HepG2 (cell line): ENCODE results near the gene PTPA. TPM values are rescaled to one million over a fixed set of nuclear protein-coding genes. Genes with fewer than 3 reads are reported as not detected.

Experiments
- ARNT2 ChIP-seq: sonication (generic); formaldehyde crosslinking; IDR thresholded peaks from 2 replicates; pipeline ENCODE4 v1.8.0; 2022; ENCODE audit warnings: mild to moderate bottlenecking, low read depth, missing genetic modification reagents, moderate library complexity
- ERF ChIP-seq: IDR thresholded peaks from 2 replicates; pipeline ENCODE4 v1.6.1; 2018; ENCODE audit warnings: missing biosample characterization, missing genetic modification reagents
- HMG20A ChIP-seq: IDR thresholded peaks from 2 replicates; pipeline ENCODE4 v1.6.1; 2016; ENCODE audit warnings: borderline replicate concordance
- HNRNPLL ChIP-seq: fragments of 200-400 bp; formaldehyde crosslinking; IDR thresholded peaks from 2 replicates; pipeline ENCODE4 v1.6.1; 2017; ENCODE audit warnings: mild to moderate bottlenecking, low read depth, low read length; ENCODE audit not compliant: poor library complexity, severe bottlenecking
- KAT2B ChIP-seq: fragments of 150-350 bp; IDR thresholded peaks from 2 replicates; pipeline ENCODE4 v1.6.1; 2014; ENCODE audit warnings: low read depth, low read length, borderline replicate concordance
- PCBP1 ChIP-seq: fragments of 200-400 bp; formaldehyde crosslinking; IDR thresholded peaks from 2 replicates; pipeline ENCODE4 v1.6.1; 2017; ENCODE audit warnings: mild to moderate bottlenecking, low read depth, low read length, borderline replicate concordance
- SP140L ChIP-seq: sonication (generic); formaldehyde crosslinking; IDR thresholded peaks from 2 replicates; pipeline ENCODE4 v1.4.0; 2020; ENCODE audit warnings: missing genetic modification reagents, borderline replicate concordance
- ZC3H4 ChIP-seq: sonication (generic); formaldehyde crosslinking; IDR thresholded peaks from 2 replicates; pipeline ENCODE4 v1.4.0; 2020; ENCODE audit warnings: missing genetic modification reagents, borderline replicate concordance
- ZNF570 ChIP-seq: sonication (generic); formaldehyde crosslinking; IDR thresholded peaks from 2 replicates; pipeline ENCODE4 v1.4.0; 2020; ENCODE audit warnings: mild to moderate bottlenecking, missing genetic modification reagents, borderline replicate concordance
- ZNF746 ChIP-seq: sonication (generic); formaldehyde crosslinking; IDR thresholded peaks from 2 replicates; pipeline ENCODE4 v1.8.0; 2022; ENCODE audit warnings: mild to moderate bottlenecking, missing genetic modification reagents
- ZNF761 ChIP-seq: sonication (generic); formaldehyde crosslinking; conservative IDR thresholded peaks from 2 replicates; pipeline ENCODE4 v1.4.0; 2020; ENCODE audit warnings: mild to moderate bottlenecking, missing genetic modification reagents
- ZSCAN25 ChIP-seq: sonication (generic); formaldehyde crosslinking; IDR thresholded peaks from 2 replicates; pipeline ENCODE4 v1.8.0; 2022; ENCODE audit warnings: mild to moderate bottlenecking, missing genetic modification reagents
- ZSCAN9 ChIP-seq: IDR thresholded peaks from 2 replicates; pipeline ENCODE4 v1.6.1; 2016; ENCODE audit warnings: borderline replicate concordance
- polyA plus RNA-seq, 8 experiments: library from polyadenylated mRNA; depleted of rRNA in 3 of 8; stranded (reverse) in 7 of 8; unstranded in 1 of 8; fragments of >200 nt; fragmentation: Illumina TruSeq in 4 of 8; extraction: Trizol in 4 of 8; gene quantifications; 2 replicates each; pipeline versions ENCODE4 v1.2.1 to v1.2.3, GENCODE V29; 2011 to 2016; ENCODE audit warnings: low read depth in 4 of 8, missing spikeins in 1 of 8, mixed read lengths in 1 of 8; ENCODE audit not compliant: insufficient read depth in 1 of 8
- total RNA-seq, 5 experiments: library from RNA; depleted of rRNA; stranded (reverse); fragments of >200 nt; fragmentation: Illumina TruSeq; extraction: Trizol; gene quantifications; 2 replicates each; pipeline ENCODE4 v1.2.3, GENCODE V29; 2016; ENCODE audit warnings: low read depth in 1 of 5
- TF ChIP-seq, protein P1 (sequence below): sonication (generic); formaldehyde crosslinking; IDR thresholded peaks from 2 replicates; pipeline ENCODE4 v1.8.0; 2022; ENCODE audit warnings: mild to moderate bottlenecking, missing genetic modification reagents
- TF ChIP-seq, protein P2 (sequence below): sonication (generic); formaldehyde crosslinking; IDR thresholded peaks from 2 replicates; pipeline ENCODE4 v1.5.1; 2020; ENCODE audit warnings: mild to moderate bottlenecking, missing genetic modification reagents, moderate library complexity
- TF ChIP-seq, protein P3 (sequence below): sonication (generic); formaldehyde crosslinking; IDR thresholded peaks from 2 replicates; pipeline ENCODE4; 2020; ENCODE audit warnings: missing genetic modification reagents, mild to moderate bottlenecking, borderline replicate concordance
- TF ChIP-seq, protein P4 (sequence below): sonication (generic); formaldehyde crosslinking; IDR thresholded peaks from 2 replicates; pipeline ENCODE4 v1.4.0; 2020; ENCODE audit warnings: missing genetic modification reagents, low read depth, mild to moderate bottlenecking, borderline replicate concordance

Gene PTPA
- total and polyA plus RNA-seq, 2 of the 13 experiments (the other 11 are each of a cell fraction or from before 2014, with no cell fraction given), result 79.3 to 105 TPM

DNA sequence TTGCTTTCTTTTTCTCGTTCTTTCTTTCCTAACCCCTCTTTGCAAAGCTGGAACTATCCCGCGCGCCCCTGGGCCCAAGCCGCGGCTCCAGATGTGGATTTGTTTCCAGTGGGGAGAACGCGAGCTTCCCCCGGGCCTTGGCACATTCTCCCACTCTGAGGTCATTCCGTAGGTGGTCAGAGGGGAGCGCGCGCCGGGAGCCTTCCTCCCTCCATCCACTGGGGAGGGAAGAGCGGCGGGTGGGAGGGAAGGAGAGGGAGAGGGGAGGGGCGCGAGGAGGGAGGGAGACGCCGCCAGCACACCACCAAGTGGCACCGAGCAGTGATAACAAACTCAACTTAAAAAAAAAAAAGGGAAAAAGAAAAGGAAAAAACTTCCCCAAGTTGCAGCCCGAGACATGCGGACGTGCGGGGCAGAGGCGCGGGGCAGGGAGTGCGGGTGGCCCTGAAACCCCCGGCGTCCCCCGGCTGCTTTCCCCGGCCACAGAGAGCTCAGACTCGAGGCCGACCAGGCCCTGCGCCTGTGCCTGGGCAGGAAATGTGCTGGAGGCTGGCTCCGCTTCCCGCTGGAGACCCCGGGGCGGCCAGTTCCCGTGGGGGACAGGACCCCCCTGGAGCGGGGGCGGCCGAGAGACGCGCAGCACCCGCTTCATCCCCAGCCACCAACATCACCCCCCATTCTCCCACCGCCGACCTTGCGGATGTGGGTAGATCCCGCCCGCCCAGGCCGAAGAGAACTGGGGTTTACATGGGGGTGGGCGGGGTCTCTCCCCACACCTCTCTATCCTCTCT, 63.7 kb downstream of the PTPA start (continued):
- TF ChIP-seq ARNT2 (CRISPR knock-in tag) (0 out of 2 replicates have a peak, but pooled peaks have one; percentile 3), ZSCAN9 (CRISPR knock-in tag) (no peak), SP140L (0 out of 2 replicates have a peak, but pooled peaks have one; percentile 20), ZSCAN25 (no peak; the same call in 1 of the 2 replicates), KAT2B (no peak), HMG20A (CRISPR knock-in tag) (no peak), PCBP1 (peak; percentile 84; the same call in 1 of the 2 replicates), ZNF570 (CRISPR knock-in tag) (no peak), ERF (CRISPR knock-in tag) (0 out of 2 replicates have a peak, but pooled peaks have one; percentile 24), ZNF746 (peak; percentile 97), HNRNPLL (peak; percentile 19), ZNF761 (CRISPR knock-in tag) (no peak), ZC3H4 (peak; percentile 71; the same call in 1 of the 2 replicates)
- TF ChIP-seq, protein P1, sequence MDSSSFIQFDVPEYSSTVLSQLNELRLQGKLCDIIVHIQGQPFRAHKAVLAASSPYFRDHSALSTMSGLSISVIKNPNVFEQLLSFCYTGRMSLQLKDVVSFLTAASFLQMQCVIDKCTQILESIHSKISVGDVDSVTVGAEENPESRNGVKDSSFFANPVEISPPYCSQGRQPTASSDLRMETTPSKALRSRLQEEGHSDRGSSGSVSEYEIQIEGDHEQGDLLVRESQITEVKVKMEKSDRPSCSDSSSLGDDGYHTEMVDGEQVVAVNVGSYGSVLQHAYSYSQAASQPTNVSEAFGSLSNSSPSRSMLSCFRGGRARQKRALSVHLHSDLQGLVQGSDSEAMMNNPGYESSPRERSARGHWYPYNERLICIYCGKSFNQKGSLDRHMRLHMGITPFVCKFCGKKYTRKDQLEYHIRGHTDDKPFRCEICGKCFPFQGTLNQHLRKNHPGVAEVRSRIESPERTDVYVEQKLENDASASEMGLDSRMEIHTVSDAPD (CRISPR knock-in tag), result no peak
- TF ChIP-seq, protein P2, sequence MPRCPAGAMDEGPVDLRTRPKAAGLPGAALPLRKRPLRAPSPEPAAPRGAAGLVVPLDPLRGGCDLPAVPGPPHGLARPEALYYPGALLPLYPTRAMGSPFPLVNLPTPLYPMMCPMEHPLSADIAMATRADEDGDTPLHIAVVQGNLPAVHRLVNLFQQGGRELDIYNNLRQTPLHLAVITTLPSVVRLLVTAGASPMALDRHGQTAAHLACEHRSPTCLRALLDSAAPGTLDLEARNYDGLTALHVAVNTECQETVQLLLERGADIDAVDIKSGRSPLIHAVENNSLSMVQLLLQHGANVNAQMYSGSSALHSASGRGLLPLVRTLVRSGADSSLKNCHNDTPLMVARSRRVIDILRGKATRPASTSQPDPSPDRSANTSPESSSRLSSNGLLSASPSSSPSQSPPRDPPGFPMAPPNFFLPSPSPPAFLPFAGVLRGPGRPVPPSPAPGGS, result 0 out of 2 replicates have a peak, but pooled peaks have one; percentile 31
- TF ChIP-seq, protein P3, sequence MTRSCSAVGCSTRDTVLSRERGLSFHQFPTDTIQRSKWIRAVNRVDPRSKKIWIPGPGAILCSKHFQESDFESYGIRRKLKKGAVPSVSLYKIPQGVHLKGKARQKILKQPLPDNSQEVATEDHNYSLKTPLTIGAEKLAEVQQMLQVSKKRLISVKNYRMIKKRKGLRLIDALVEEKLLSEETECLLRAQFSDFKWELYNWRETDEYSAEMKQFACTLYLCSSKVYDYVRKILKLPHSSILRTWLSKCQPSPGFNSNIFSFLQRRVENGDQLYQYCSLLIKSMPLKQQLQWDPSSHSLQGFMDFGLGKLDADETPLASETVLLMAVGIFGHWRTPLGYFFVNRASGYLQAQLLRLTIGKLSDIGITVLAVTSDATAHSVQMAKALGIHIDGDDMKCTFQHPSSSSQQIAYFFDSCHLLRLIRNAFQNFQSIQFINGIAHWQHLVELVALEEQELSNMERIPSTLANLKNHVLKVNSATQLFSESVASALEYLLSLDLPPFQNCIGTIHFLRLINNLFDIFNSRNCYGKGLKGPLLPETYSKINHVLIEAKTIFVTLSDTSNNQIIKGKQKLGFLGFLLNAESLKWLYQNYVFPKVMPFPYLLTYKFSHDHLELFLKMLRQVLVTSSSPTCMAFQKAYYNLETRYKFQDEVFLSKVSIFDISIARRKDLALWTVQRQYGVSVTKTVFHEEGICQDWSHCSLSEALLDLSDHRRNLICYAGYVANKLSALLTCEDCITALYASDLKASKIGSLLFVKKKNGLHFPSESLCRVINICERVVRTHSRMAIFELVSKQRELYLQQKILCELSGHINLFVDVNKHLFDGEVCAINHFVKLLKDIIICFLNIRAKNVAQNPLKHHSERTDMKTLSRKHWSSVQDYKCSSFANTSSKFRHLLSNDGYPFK (CRISPR knock-in tag), result 0 out of 2 replicates have a peak, but pooled peaks have one; percentile 21
- TF ChIP-seq, protein P4, sequence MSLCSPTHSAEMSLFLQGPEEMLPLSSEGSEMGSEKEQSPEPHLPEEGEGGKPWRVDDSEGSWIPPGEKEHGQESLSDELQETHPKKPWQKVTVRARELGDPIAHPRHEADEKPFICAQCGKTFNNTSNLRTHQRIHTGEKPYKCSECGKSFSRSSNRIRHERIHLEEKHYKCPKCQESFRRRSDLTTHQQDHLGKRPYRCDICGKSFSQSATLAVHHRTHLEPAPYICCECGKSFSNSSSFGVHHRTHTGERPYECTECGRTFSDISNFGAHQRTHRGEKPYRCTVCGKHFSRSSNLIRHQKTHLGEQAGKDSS (CRISPR knock-in tag), result 0 out of 2 replicates have a peak, but pooled peaks have one; percentile 29
